ENCODE results near the gene AMFR.

AMFR gene

DNA sequence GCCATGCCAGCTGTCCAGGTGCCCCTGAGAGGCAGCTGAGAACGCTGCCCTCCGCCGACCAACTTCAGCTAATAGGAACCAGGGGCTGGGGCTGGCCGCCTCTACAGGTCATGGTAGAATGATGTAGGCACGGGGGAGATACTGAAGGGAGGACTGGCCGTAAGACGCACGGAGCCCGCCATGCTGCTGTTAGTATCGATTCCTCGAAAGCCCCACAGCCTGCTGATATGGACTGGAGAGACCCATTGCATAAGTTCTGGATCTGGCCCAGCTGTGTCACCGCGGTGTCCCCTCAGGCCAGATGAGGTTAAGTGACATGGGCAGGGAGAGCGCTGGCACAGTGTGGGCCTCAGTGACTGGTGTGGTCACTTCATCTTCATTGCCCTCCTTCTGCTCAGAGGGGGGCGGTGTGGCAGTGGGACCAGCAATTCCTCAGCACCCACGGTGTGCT is 75.6 kb downstream of the AMFR start:
- TF ChIP-seq, protein P1, sequence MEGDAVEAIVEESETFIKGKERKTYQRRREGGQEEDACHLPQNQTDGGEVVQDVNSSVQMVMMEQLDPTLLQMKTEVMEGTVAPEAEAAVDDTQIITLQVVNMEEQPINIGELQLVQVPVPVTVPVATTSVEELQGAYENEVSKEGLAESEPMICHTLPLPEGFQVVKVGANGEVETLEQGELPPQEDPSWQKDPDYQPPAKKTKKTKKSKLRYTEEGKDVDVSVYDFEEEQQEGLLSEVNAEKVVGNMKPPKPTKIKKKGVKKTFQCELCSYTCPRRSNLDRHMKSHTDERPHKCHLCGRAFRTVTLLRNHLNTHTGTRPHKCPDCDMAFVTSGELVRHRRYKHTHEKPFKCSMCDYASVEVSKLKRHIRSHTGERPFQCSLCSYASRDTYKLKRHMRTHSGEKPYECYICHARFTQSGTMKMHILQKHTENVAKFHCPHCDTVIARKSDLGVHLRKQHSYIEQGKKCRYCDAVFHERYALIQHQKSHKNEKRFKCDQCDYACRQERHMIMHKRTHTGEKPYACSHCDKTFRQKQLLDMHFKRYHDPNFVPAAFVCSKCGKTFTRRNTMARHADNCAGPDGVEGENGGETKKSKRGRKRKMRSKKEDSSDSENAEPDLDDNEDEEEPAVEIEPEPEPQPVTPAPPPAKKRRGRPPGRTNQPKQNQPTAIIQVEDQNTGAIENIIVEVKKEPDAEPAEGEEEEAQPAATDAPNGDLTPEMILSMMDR (IDR thresholded peaks at IDR 0.05; ENCODE audit: low read depth, low read length, missing control alignments), result no peak
- no peak for DNase-seq (ENCODE audit: low read depth)
- H3K4me3 ChIP-seq (ENCODE audit: low read depth, low read length), result no peak overlapping the region

GRCh38 chr16:56349086-56349415 is 76.3 kb downstream of the AMFR start:
- H3K4me3 ChIP-seq (ENCODE audit: low read depth, low read length), result no peak overlapping the region
- TF ChIP-seq, protein P1 (IDR thresholded peaks at IDR 0.05; ENCODE audit: low read depth, low read length, missing control alignments), result peak; percentile 16
- no peak for DNase-seq (ENCODE audit: low read depth)

DNA sequence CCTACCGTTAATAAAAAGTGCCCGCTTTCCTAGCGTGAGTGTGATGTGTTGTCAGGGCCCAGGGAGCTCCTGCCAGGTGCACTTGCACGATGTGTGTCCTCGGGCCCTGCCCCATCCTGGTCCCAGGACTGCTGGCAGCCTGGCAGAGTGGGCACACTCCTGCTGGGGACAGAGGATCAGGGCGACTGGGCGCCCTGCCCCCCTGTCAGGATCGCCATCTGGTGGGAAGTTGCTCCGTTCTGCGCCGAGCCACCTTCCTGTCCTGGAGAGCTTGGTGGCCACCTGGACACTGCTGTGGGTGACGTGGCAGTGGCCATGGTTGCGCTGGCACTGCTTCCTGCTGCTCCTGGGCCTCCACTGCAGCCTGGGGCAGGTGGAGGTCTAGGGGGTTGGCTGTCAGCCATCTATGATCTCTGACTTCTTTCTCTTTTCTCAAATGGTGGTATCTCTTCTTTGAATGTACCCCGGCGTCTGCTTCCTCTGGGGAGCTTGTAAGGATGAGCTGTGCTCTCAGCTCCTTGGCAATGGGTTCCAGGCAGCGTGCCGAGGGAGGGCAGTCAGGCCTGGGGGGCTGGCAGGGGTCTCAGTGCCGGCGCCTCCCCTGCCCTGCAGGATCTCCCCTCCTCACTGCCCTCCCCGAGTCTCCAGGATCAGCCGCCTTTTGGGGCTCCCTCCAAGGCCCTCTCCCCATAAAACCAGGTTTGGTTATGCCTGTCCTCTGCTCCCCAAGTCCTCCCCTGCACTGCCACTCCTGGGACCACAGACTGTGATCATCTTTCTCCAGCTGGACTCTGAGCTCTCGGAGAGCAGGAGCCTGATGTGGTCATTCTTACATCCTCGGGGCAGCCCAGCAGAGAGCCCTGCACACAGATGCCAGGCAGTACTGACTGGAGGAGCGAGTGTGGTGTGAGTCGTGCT is 76.9 kb downstream of the AMFR start:
- TF ChIP-seq, protein P1 (IDR thresholded peaks at IDR 0.05; ENCODE audit: low read depth, low read length, missing control alignments), result no peak
- H3K4me3 ChIP-seq (ENCODE audit: low read depth, low read length), result no peak overlapping the region
- no peak for DNase-seq (ENCODE audit: low read depth)

DNA sequence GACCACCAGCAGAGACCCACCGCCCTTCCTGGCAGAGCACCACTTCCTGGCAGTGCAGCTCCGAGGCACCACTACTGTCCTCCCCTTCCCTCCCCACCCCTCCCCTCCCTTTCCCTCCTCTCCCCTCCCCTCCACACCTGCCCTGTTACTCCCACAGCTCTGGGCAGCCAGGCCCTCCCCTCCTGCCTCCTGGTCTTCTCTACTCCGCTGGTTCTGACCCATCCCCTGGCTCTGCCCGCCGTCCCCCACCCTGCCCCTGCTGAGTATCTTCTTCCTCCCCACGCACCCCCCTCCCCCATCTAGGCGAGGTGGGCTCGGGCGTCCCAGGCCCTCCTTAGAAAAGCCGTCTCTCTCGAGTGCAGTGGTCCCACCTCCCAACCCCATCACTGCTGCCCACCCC is 77.7 kb downstream of the AMFR start:
- TF ChIP-seq, protein P1 (IDR thresholded peaks at IDR 0.05; ENCODE audit: low read depth, low read length, missing control alignments), result no peak
- DNase-seq (ENCODE audit: low read depth), result no peak
- no peak overlapping the region for H3K4me3 ChIP-seq (ENCODE audit: low read depth, low read length)

DNA sequence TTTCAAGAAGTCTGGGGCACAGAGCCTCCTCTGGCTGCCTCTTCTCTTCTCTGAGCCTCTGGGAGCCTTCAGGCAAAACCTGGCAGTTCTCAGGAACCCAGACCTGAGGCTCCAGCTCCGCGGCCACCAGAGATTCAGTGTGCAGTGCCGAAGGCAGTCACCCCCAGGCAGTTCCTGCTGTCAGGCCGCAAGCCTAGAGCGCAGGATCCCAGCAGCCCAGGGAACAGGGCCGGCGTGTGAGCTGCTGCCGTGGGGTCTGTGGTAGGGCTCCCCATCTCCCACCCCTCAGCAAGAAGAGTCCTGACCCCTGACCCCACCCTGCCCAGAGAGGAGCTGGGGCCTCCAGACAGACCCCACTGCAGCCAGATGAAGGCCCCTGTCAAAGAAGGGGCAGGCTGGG is 78.2 kb downstream of the AMFR start:
- H3K4me3 ChIP-seq (ENCODE audit: low read depth, low read length), result no peak overlapping the region
- no peak for DNase-seq (ENCODE audit: low read depth)
- TF ChIP-seq, protein P1 (IDR thresholded peaks at IDR 0.05; ENCODE audit: low read depth, low read length, missing control alignments), result no peak

- no peak overlapping the region for H3K4me3 ChIP-seq (ENCODE audit: low read depth, low read length)
- DNase-seq (ENCODE audit: low read depth), result no peak
- TF ChIP-seq, protein P1 (IDR thresholded peaks at IDR 0.05; ENCODE audit: low read depth, low read length, missing control alignments), result no peak
Measured at GRCh38 chr16:56346131-56346890, 79.0 kb downstream of the AMFR start.

All from GM12864 (cell line).